HG02798 (cell line): ENCODE data around the gene SRGAP2.
"Not testable (repeated sequence)": the region's sequence is repeated elsewhere in the genome, so short reads cannot be mapped to it uniquely, and the experiment has no call there.

Source experiments
- ATAC-seq: cut with Tn5 transposase; IDR thresholded peaks from one replicate; pipeline ENCODE4 v1.9.1; 2021; ENCODE audit warnings: mild to moderate bottlenecking; ENCODE audit not compliant: unreplicated experiment, poor library complexity

SRGAP2 gene

GRCh38 chr1:206245479-206245878 lies 42.1 kb downstream of the SRGAP2 start:
- ATAC-seq, result not testable (repeated sequence)

GRCh38 chr1:206246129-206246886 lies 43.0 kb downstream of the SRGAP2 start:
- ATAC-seq, result not testable (repeated sequence)

- ATAC-seq, result peak; percentile 77
Observed at GRCh38 chr1:206250953-206251681, 47.8 kb downstream of the SRGAP2 start.

- not testable (repeated sequence) for ATAC-seq
Observed at GRCh38 chr1:206252680-206253335, 49.5 kb downstream of the SRGAP2 start.
